Fibroblast of mammary gland (primary cell): ENCODE data around the gene DEDD2.
A peak's percentile ranks its signal among the peaks of the same experiment; 100 is the strongest.

Experiments
- DNase-seq: peaks from one replicate; pipeline ENCODE4 v3.0.0-alpha.2; 2010; ENCODE audit warnings: low read depth
- H3K4me3 ChIP-seq: 2 replicates; pipeline ENCODE4 v1.5.1; 2011; ENCODE audit warnings: low read depth, mild to moderate bottlenecking, low read length, moderate library complexity; ENCODE audit not compliant: control insufficient read depth
- CTCF ChIP-seq: conservative IDR thresholded peaks from 2 replicates; pipeline ENCODE4 v1.5.1; 2011; ENCODE audit warnings: low read depth, low read length, inconsistent platforms; ENCODE audit not compliant: control insufficient read depth, insufficient read depth

The DEDD2 gene

GRCh38 chr19:42159942-42160341, 57.5 kb downstream of the DEDD2 start:
- no peak for DNase-seq
- H3K4me3 ChIP-seq = no peak overlapping the region
- TF ChIP-seq CTCF = no peak

- no peak overlapping the region for H3K4me3 ChIP-seq
- no peak for TF ChIP-seq CTCF
- peak; percentile 12 for DNase-seq
These were observed 58.6 kb downstream of the DEDD2 start for GRCh38 chr19:42158926-42159325.

GRCh38 chr19:42156571-42156970, 60.9 kb downstream of the DEDD2 start:
- no peak for DNase-seq
- no peak for TF ChIP-seq CTCF
- H3K4me3 ChIP-seq = no peak overlapping the region

- DNase-seq = no peak
- H3K4me3 ChIP-seq = no peak overlapping the region
- TF ChIP-seq CTCF = no peak
These were observed 61.7 kb downstream of the DEDD2 start for GRCh38 chr19:42155796-42156195.

- no peak for TF ChIP-seq CTCF
- H3K4me3 ChIP-seq = no peak overlapping the region
- DNase-seq = no peak
These were observed 62.8 kb downstream of the DEDD2 start for GRCh38 chr19:42154471-42155323.

GRCh38 chr19:42153672-42154433, 63.6 kb downstream of the DEDD2 start:
- H3K4me3 ChIP-seq = no peak overlapping the region

More at GRCh38 chr19:42153672-42154433, 63.6 kb downstream of the DEDD2 start:
- no peak for TF ChIP-seq CTCF
- no peak for DNase-seq
